ENCODE data around the gene C19orf38. TPM values are rescaled to one million over a fixed set of nuclear protein-coding genes. Genes with fewer than 3 reads are reported as not detected.
A peak's percentile ranks its signal among the peaks of the same experiment; 100 is the strongest.

C19orf38 gene
- total and polyA plus RNA-seq, 2 experiments from 2014 or later: 0.20 to 0.22 TPM

- no peak overlapping the region for H2AFZ ChIP-seq
- peak overlapping the region; percentile 30 for H3K27ac ChIP-seq
- in situ Hi-C loops (cut with MboI): no loop called here
Observed at GRCh38 chr19:10915130-10916091, 67.2 kb downstream of the C19orf38 start.

DNA sequence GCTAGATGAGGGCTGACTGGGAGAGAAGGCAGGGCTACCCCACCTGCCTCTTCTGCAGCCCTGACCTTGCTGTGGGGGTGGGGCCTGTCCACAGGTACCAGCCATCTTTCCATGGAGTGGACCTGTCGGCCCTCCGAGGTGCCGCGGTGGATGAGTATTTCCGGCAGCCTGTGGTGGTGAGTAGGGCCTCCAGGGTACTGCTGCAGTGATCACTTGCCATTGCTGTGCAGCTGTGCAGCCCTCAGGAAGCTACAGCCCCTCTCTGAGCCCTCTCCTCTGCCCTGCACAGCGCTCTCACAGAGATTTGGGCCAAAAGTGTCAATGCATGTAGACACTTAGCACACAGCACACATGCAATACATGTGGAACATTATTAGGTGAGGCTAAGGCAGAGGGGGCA lies 68.4 kb downstream of the C19orf38 start:
- no peaks in the 10 kb centered on the region for H4K20me1 ChIP-seq (ENCODE audit: insufficient read depth)
- H3K9ac ChIP-seq: no peak overlapping the region
- 94% methylated on average over 6 of the region's 6 CpGs for WGBS, 2 experiments (ENCODE audit: low coverage in 1 of 2, low lambda C conversion rate in 2 of 2, missing lambda C conversion rate in 2 of 2)
- no peaks in the 10 kb centered on the region for H3K9me3 ChIP-seq (ENCODE audit: low read depth)
- H3K27me3 ChIP-seq (replicated peaks; ENCODE audit: insufficient read depth): no peaks in the 10 kb centered on the region
- no peak overlapping the region for H3K4me2 ChIP-seq (ENCODE audit: unreplicated experiment)
- in situ Hi-C loops (cut with MboI): no loop called here
- H2AFZ ChIP-seq: no peak overlapping the region
- no peak overlapping the region for H3K27ac ChIP-seq
- no peak overlapping the region for H3K4me3 ChIP-seq
- no peaks in the 10 kb centered on the region for H3F3A ChIP-seq (ENCODE audit: insufficient read depth)
- H3K36me3 ChIP-seq (ENCODE audit: low read depth): no peaks in the 10 kb centered on the region
- peaks cover 14% of the 10 kb centered on the region for H3K4me1 ChIP-seq (ENCODE audit: insufficient read depth)
- no peak for DNase-seq
- H3K9me2 ChIP-seq (ENCODE audit: insufficient read depth): no peaks in the 10 kb centered on the region
- TF ChIP-seq EZH2 (IDR thresholded peaks at IDR 0.05; ENCODE audit: insufficient read depth, poor library complexity, severe bottlenecking) (no peak), EZH2phosphoT487 (IDR thresholded peaks at IDR 0.05; ENCODE audit: insufficient read depth, low read depth) (no peak)
- H3K79me2 ChIP-seq (ENCODE audit: insufficient read depth): no peaks in the 10 kb centered on the region

More at GRCh38 chr19:10915130-10916091, 67.2 kb downstream of the C19orf38 start:
- TF ChIP-seq EZH2phosphoT487 (IDR thresholded peaks at IDR 0.05; ENCODE audit: insufficient read depth, low read depth): no peak
- no peak for TF ChIP-seq EZH2 (IDR thresholded peaks at IDR 0.05; ENCODE audit: insufficient read depth, poor library complexity, severe bottlenecking)
- Histone ChIP-seq H3K79me2 (ENCODE audit: insufficient read depth) (no peaks in the 10 kb centered on the region), H3K9me3 (ENCODE audit: low read depth) (no peaks in the 10 kb centered on the region), H3K27me3 (replicated peaks; ENCODE audit: insufficient read depth) (no peaks in the 10 kb centered on the region), H3K9ac (peak overlapping the region; percentile 37), H3K36me3 (ENCODE audit: low read depth) (no peaks in the 10 kb centered on the region), H3K4me1 (ENCODE audit: insufficient read depth) (peaks cover 14% of the 10 kb centered on the region), H3K4me3 (no peak overlapping the region; the same call in 1 of the 2 replicates), H4K20me1 (ENCODE audit: insufficient read depth) (no peaks in the 10 kb centered on the region), H3K9me2 (ENCODE audit: insufficient read depth) (no peaks in the 10 kb centered on the region), H3K4me2 (ENCODE audit: unreplicated experiment) (peak overlapping the region; percentile 45), H3F3A (ENCODE audit: insufficient read depth) (no peaks in the 10 kb centered on the region)
- 8 to 11% methylated on average over 16 to 18 of the region's 19 CpGs for WGBS, 2 experiments (ENCODE audit: low coverage in 1 of 2, low lambda C conversion rate in 2 of 2, missing lambda C conversion rate in 2 of 2)
- DNase-seq: peak; percentile 97

- no peaks in the 10 kb centered on the region for H3K27me3 ChIP-seq (replicated peaks; ENCODE audit: insufficient read depth)
- no peaks in the 10 kb centered on the region for H3K9me2 ChIP-seq (ENCODE audit: insufficient read depth)
- no peaks in the 10 kb centered on the region for H3K36me3 ChIP-seq (ENCODE audit: low read depth)
- in situ Hi-C loops (cut with MboI): no loop called here
- 87 to 92% methylated on average over 11 of the region's 11 CpGs for WGBS, 2 experiments (ENCODE audit: low coverage in 1 of 2, low lambda C conversion rate in 2 of 2, missing lambda C conversion rate in 2 of 2)
- no peak overlapping the region for H3K27ac ChIP-seq
- H4K20me1 ChIP-seq (ENCODE audit: insufficient read depth): no peaks in the 10 kb centered on the region
- H3F3A ChIP-seq (ENCODE audit: insufficient read depth): no peaks in the 10 kb centered on the region
- TF ChIP-seq EZH2 (IDR thresholded peaks at IDR 0.05; ENCODE audit: insufficient read depth, poor library complexity, severe bottlenecking) (no peak), EZH2phosphoT487 (IDR thresholded peaks at IDR 0.05; ENCODE audit: insufficient read depth, low read depth) (no peak)
- no peak for DNase-seq
- no peak overlapping the region for H2AFZ ChIP-seq
- no peak overlapping the region for H3K4me3 ChIP-seq
- H3K4me1 ChIP-seq (ENCODE audit: insufficient read depth): peaks cover 14% of the 10 kb centered on the region
- no peaks in the 10 kb centered on the region for H3K9me3 ChIP-seq (ENCODE audit: low read depth)
- H3K9ac ChIP-seq: no peak overlapping the region
- no peaks in the 10 kb centered on the region for H3K79me2 ChIP-seq (ENCODE audit: insufficient read depth)
- H3K4me2 ChIP-seq (ENCODE audit: unreplicated experiment): no peak overlapping the region
Observed at GRCh38 chr19:10918359-10918758, 70.1 kb downstream of the C19orf38 start.

Small RNA genes lying within 50 kb of the gene (microRNA-seq; reads per million reads assigned to microRNA genes)
- gene MIR199A1 (ENCODE audit: borderline number of aligned reads) (not detected), gene MIR6793 (ENCODE audit: borderline number of aligned reads) (not detected)

Small RNA genes lying within 50 kb of the gene (small RNA-seq; reads per million reads assigned to genes)
- 0.19 reads per million for gene MIR199A1 (ENCODE audit: low read depth, low replicate concordance)
- not detected for gene MIR6793 (ENCODE audit: low read depth, low replicate concordance)

Other genes starting within 250 kb of the C19orf38 start
- gene SLC44A2, start 222.9 kb upstream of the C19orf38 start, total RNA-seq (2014; rRNA removed; shearing (Covaris generic)): 17.4 and 41.1 TPM in 2 replicates
- gene SLC44A2, start 222.9 kb upstream of the C19orf38 start, polyA plus RNA-seq (2016; fragmentation: Nextera tagmentation; extraction: Ambion mirVana): 44.5 and 48.6 TPM in 2 replicates
- 75.5 and 93.2 TPM in 2 replicates for gene ILF3, start 194.1 kb upstream of the C19orf38 start, total RNA-seq (2014; rRNA removed; shearing (Covaris generic))
- 80.1 and 81.6 TPM in 2 replicates for gene ILF3, start 194.1 kb upstream of the C19orf38 start, polyA plus RNA-seq (2016; fragmentation: Nextera tagmentation; extraction: Ambion mirVana)
- gene QTRT1, start 147.0 kb upstream of the C19orf38 start, total RNA-seq (2014; rRNA removed; shearing (Covaris generic)): 33.2 and 42.2 TPM in 2 replicates
- 42.7 and 49.0 TPM in 2 replicates for gene QTRT1, start 147.0 kb upstream of the C19orf38 start, polyA plus RNA-seq (2016; fragmentation: Nextera tagmentation; extraction: Ambion mirVana)
- 47.2 and 48.9 TPM in 2 replicates for gene DNM2, start 130.3 kb upstream of the C19orf38 start, total RNA-seq (2014; rRNA removed; shearing (Covaris generic))
- 58.7 and 60.5 TPM in 2 replicates for gene DNM2, start 130.3 kb upstream of the C19orf38 start, polyA plus RNA-seq (2016; fragmentation: Nextera tagmentation; extraction: Ambion mirVana)
- gene TMED1, start 12.2 kb upstream of the C19orf38 start, total RNA-seq (2014; rRNA removed; shearing (Covaris generic)): 58.7 and 66.4 TPM in 2 replicates
- gene TMED1, start 12.2 kb upstream of the C19orf38 start, polyA plus RNA-seq (2016; fragmentation: Nextera tagmentation; extraction: Ambion mirVana): 66.7 and 68.2 TPM in 2 replicates
- 41.9 and 42.4 TPM in 2 replicates for gene CARM1, start 23.1 kb downstream of the C19orf38 start, total RNA-seq (2014; rRNA removed; shearing (Covaris generic))
- gene CARM1, start 23.1 kb downstream of the C19orf38 start, polyA plus RNA-seq (2016; fragmentation: Nextera tagmentation; extraction: Ambion mirVana): 5.3 TPM in 2 replicates
- gene YIPF2, start 80.2 kb downstream of the C19orf38 start, total RNA-seq (2014; rRNA removed; shearing (Covaris generic)): 114 and 140 TPM in 2 replicates
- gene YIPF2, start 80.2 kb downstream of the C19orf38 start, polyA plus RNA-seq (2016; fragmentation: Nextera tagmentation; extraction: Ambion mirVana): 57.3 and 61.5 TPM in 2 replicates
- 37.6 and 57.5 TPM in 2 replicates for gene TIMM29, start 80.4 kb downstream of the C19orf38 start, total RNA-seq (2014; rRNA removed; shearing (Covaris generic))
- 20.3 and 20.8 TPM in 2 replicates for gene TIMM29, start 80.4 kb downstream of the C19orf38 start, polyA plus RNA-seq (2016; fragmentation: Nextera tagmentation; extraction: Ambion mirVana)
- gene SMARCA4, start 112.6 kb downstream of the C19orf38 start, total RNA-seq (2014; rRNA removed; shearing (Covaris generic)): 44.0 and 57.8 TPM in 2 replicates
- 35.3 and 37.1 TPM in 2 replicates for gene SMARCA4, start 112.6 kb downstream of the C19orf38 start, polyA plus RNA-seq (2016; fragmentation: Nextera tagmentation; extraction: Ambion mirVana)
- 13.8 and 29.6 TPM in 2 replicates for gene LDLR, start 241.0 kb downstream of the C19orf38 start, total RNA-seq (2014; rRNA removed; shearing (Covaris generic))
- gene LDLR, start 241.0 kb downstream of the C19orf38 start, polyA plus RNA-seq (2016; fragmentation: Nextera tagmentation; extraction: Ambion mirVana): 13.8 and 14.6 TPM in 2 replicates